Lung (tissue), 12 donors: ENCODE results near the gene UNC5B. TPM values are rescaled to one million over a fixed set of nuclear protein-coding genes. Genes with fewer than 3 reads are reported as not detected.
A peak's percentile ranks its signal among the peaks of the same experiment; 100 is the strongest.

Source experiments
- ATAC-seq: fragments of 200-7000 bp; cut with Tn5 transposase; one replicate; pipeline ENCODE4 v1.9.1; 2020; ENCODE audit warnings: moderate number of reproducible peaks; ENCODE audit not compliant: insufficient read depth, low FRiP score
- DNase-seq, 3 donors: peaks; one replicate each; pipeline ENCODE4 v3.0.0-alpha.2; 2013 to 2017
- H3K27ac ChIP-seq, 2 donors: one replicate each; pipeline ENCODE4 v1.5.1; 2013; ENCODE audit warnings: mild to moderate bottlenecking in 2 of 2, moderate library complexity in 2 of 2, control low read depth in 1 of 2, inconsistent platforms in 1 of 2, low read depth in 1 of 2, low read length in 1 of 2
- H3K27me3 ChIP-seq, 3 donors: one replicate each; pipeline ENCODE4 v1.5.1; 2013; ENCODE audit warnings: low read length in 2 of 3; ENCODE audit not compliant: control insufficient read depth in 3 of 3, insufficient read depth in 3 of 3
- H3K36me3 ChIP-seq, 4 donors: one replicate each; pipeline ENCODE4 v1.5.1; 2013; ENCODE audit warnings: low read length in 4 of 4, mild to moderate bottlenecking in 1 of 4, moderate library complexity in 1 of 4; ENCODE audit not compliant: control insufficient read depth in 4 of 4, insufficient read depth in 4 of 4
- H3K4me1 ChIP-seq, 5 donors: one replicate each; pipeline ENCODE4 v1.5.1; 2013; ENCODE audit warnings: low read length in 5 of 5, mild to moderate bottlenecking in 2 of 5, moderate library complexity in 1 of 5; ENCODE audit not compliant: control insufficient read depth in 5 of 5, insufficient read depth in 5 of 5
- H3K4me3 ChIP-seq: one replicate; pipeline ENCODE4 v1.5.1; 2013; ENCODE audit warnings: mild to moderate bottlenecking, control low read depth, moderate library complexity
- H3K9ac ChIP-seq, 2 donors: one replicate each; pipeline ENCODE4 v1.5.1; 2013; ENCODE audit warnings: low read length in 2 of 2, control low read depth in 1 of 2; ENCODE audit not compliant: insufficient read depth in 1 of 2
- H3K9me3 ChIP-seq, 4 donors: one replicate each; pipeline ENCODE4 v1.5.1; 2013; ENCODE audit warnings: low read length in 3 of 4, mild to moderate bottlenecking in 1 of 4, moderate library complexity in 1 of 4; ENCODE audit not compliant: control insufficient read depth in 4 of 4, insufficient read depth in 3 of 4
- WGBS, 2 donors: extraction: QIAGEN DNeasy Blood & Tissue Kit; methylation state at CpG; one replicate each; pipeline ENCODE4 v1.1.7; 2013; 5-methylcytosine and 5-hydroxymethylcytosine counted together
- polyA plus RNA-seq, 2 donors: library from polyadenylated mRNA; stranded (reverse); fragments of 200-250 nt; gene quantifications; one replicate each; pipeline ENCODE4 v1.2.1, GENCODE V29; 2013
- total RNA-seq, 2 donors: library from RNA; depleted of rRNA in 1 of 2; stranded (reverse); fragments of >200 nt in 1 of 2; gene quantifications; one replicate each; pipeline ENCODE4 v1.2.1, GENCODE V29; 2014 to 2021
- TF ChIP-seq, protein P1 (sequence below): IDR thresholded peaks from 2 replicates; pipeline ENCODE4 v1.5.1; 2012; ENCODE audit warnings: mild to moderate bottlenecking; ENCODE audit errors: control extremely low read depth, extremely low read depth
- donor health status: control.
- donor health status: control.
- donor health status: Bipolar disorder and iron deficiency.
- donor health status: healthy.
- donor health status: DM: yes; HTN: yes; CAD: no.

Gene UNC5B
- total and polyA plus RNA-seq, 4 donors, result 4.4 to 23.8 (median 8.3) TPM

DNA sequence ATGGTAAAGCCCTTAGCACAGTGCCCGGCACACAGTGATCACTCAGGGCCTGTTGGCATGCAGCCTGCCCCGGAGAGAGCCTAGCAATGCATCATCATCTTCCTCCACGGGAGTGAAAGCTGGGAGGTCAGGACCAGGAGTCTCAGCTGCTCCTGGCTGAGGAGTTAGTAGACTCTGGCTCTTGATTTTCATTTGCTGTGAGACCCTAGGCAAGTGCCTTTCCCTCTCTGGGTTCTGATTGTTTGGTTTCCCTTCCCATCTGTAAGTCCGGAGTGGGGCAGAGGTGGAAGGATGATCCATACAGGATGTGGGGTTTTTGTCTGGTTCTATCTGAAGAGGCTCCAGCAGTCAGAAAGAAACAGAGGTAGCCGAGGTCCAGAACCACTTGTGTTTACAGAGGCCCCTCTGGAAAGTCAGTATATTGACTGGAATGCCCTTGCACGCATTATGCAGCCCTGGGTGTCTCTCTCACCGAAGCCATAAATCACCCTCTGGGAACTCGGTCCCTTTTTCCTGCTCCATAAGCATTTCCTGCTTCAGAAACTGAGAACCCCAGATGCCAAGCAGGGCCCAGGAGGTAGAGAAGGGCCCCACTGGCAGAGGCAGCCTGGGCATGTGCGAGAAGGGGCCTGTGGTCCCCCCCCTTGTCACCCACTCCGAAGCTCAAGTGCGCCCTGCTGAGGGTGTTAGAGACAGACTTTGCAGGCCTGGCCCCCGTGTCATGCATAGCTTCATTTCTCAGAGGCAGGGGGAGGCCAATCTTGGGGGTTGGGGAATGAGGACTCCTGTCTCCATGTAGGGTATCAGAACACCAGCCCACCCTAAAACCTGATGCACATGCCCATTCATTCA, 8.5 kb downstream of the UNC5B start:
- H3K4me1 ChIP-seq, result peaks cover 5 to 29% (median 8%) of the 10 kb centered on the region in 5 donors
- H3K36me3 ChIP-seq, result peaks cover 0 to 3% (median 0%) of the 10 kb centered on the region in 4 donors
- 63 to 67% methylated on average over 12 of the region's 12 CpGs for WGBS, 2 donors
- H3K9me3 ChIP-seq, result no peaks in the 10 kb centered on the region
- no peak overlapping the region for H3K4me3 ChIP-seq
- DNase-seq (no peak), ATAC-seq (no peak)
- H3K27me3 ChIP-seq, result peaks cover 0 to under 1% (median 0%) of the 10 kb centered on the region in 3 donors
- H3K9ac ChIP-seq, result no peak overlapping the region
- TF ChIP-seq, protein P1, sequence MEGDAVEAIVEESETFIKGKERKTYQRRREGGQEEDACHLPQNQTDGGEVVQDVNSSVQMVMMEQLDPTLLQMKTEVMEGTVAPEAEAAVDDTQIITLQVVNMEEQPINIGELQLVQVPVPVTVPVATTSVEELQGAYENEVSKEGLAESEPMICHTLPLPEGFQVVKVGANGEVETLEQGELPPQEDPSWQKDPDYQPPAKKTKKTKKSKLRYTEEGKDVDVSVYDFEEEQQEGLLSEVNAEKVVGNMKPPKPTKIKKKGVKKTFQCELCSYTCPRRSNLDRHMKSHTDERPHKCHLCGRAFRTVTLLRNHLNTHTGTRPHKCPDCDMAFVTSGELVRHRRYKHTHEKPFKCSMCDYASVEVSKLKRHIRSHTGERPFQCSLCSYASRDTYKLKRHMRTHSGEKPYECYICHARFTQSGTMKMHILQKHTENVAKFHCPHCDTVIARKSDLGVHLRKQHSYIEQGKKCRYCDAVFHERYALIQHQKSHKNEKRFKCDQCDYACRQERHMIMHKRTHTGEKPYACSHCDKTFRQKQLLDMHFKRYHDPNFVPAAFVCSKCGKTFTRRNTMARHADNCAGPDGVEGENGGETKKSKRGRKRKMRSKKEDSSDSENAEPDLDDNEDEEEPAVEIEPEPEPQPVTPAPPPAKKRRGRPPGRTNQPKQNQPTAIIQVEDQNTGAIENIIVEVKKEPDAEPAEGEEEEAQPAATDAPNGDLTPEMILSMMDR, result no peak
- no peak overlapping the region for H3K27ac ChIP-seq

DNA sequence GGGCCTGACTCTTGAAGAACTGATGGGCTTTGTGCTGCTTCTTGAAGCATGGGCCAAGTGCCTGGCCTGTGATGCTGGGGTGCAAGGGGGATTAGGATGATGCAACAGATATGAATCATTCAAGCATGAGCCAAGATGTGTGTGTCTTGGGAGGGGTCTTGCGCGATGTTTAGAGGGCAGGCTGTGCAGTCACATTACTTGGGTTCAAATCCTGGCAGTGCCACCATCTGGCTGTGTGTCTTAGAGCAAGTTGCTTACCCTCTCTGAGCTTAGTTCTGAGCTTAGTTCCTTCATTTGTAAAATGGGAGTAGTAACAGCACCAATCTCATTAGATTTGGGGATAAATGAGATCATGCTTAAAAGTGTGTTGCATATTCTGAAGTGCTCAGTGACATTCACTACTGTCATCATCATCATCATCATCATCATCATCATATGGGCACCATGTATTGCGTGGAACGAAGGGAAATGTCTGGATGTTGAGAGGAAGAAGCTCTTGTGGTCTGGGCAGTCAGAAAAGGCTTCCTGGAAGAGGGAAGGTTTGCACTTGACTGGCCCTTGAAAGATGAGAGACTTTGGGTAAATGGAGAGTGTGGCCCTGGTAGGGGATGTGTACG, 9.3 kb downstream of the UNC5B start:
- no peaks in the 10 kb centered on the region for H3K9me3 ChIP-seq
- H3K9ac ChIP-seq, result no peak overlapping the region
- 94 to 95% methylated on average over 5 of the region's 5 CpGs for whole genome bisulfite sequencing, 2 donors
- peaks cover 0 to 3% (median 0%) of the 10 kb centered on the region in 4 donors for H3K36me3 ChIP-seq
- TF ChIP-seq, protein P1, result no peak
- ATAC-seq, result no peak
- H3K4me3 ChIP-seq, result no peak overlapping the region
- H3K4me1 ChIP-seq, result peaks cover under 1 to 21% (median 7%) of the 10 kb centered on the region in 5 donors
- H3K27ac ChIP-seq, result no peak overlapping the region
- DNase-seq, result peak in 1 of 3 donors; percentile 6
- no peaks in the 10 kb centered on the region for H3K27me3 ChIP-seq

DNA sequence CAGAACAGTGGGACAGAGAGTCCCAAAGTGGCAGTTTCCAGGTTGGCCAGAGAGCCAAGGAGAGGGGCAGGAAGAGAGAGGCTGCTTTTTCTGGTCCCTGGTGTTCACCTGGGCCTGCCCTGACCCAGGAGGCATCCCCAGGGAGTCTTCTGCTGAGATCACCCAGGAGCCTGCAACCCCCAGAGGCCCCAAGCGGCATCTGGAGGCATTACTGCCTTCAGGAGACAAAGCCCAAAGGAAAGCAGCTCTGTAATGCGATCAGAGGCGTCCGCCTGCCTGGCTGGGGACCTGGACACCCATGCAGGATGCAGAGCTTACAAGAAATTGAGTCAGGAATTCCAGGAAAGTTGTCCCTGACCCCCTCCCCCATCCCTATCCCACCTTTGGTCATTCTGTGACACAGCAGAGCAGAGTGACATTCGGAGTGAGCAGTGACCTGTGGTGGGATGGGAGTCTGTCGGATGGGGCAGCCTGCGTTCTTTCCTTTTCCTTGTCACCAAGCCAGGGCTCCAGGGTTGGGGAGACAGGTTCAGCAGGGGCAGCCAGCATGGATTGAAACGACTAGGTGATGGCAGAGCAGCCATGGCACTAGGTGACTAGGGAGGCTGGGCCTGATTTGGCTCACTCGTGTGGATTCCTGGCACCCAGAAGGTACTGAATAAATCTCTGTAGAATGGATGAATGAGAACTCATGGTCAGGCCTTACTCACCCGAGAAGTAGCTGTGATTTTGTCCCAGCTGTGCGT, 10.4 kb downstream of the UNC5B start:
- Histone ChIP-seq H3K27ac (no peak overlapping the region), H3K27me3 (no peaks in the 10 kb centered on the region), H3K4me3 (no peak overlapping the region), H3K9ac (no peak overlapping the region), H3K9me3 (no peaks in the 10 kb centered on the region), H3K36me3 (peaks cover 0 to 3% (median 0%) of the 10 kb centered on the region in 4 donors), H3K4me1 (peaks cover 0 to 14% (median 7%) of the 10 kb centered on the region in 5 donors)
- ATAC-seq (no peak), DNase-seq (peak in 1 of 3 donors; percentile 14)
- 84 to 87% methylated on average over 11 of the region's 11 CpGs for WGBS, 2 donors
- TF ChIP-seq, protein P1, result no peak
